Stomach (tissue), 9 donors: ENCODE results near the gene KIF6. TPM values are rescaled to one million over a fixed set of nuclear protein-coding genes. Genes with fewer than 3 reads are reported as not detected.

ENCODE experiments used
- DNase-seq, 2 donors: peaks; one replicate each; pipeline versions ENCODE4 v3.0.0 to v3.0.0-alpha.2; 2013 to 2019
- H3K27ac ChIP-seq, 5 donors: fragments of 200-600 bp in 4 of 5; sonication (generic) in 4 of 5; one replicate each; pipeline ENCODE4 v1.5.1; 2013 to 2019; ENCODE audit warnings: mild to moderate bottlenecking in 1 of 5, moderate library complexity in 1 of 5
- H3K27me3 ChIP-seq, 3 donors: fragments of 200-600 bp; sonication (generic); one replicate each; pipeline ENCODE4 v1.5.1; 2017 to 2019; ENCODE audit warnings: mixed run types in 1 of 3
- H3K36me3 ChIP-seq, 4 donors: fragments of 200-600 bp; sonication (generic); 1 replicate in 3 of 4; 2 replicates in 1 of 4; pipeline ENCODE4 v1.5.1; 2016 to 2019
- H3K4me1 ChIP-seq, 4 donors: fragments of 200-600 bp; sonication (generic); one replicate each; pipeline ENCODE4 v1.5.1; 2016 to 2019
- H3K4me3 ChIP-seq, 4 donors: fragments of 200-600 bp; sonication (generic) in 3 of 4; one replicate each; pipeline ENCODE4 v1.5.1; 2016 to 2019; ENCODE audit warnings: mild to moderate bottlenecking in 1 of 4
- H3K9me3 ChIP-seq, 4 donors: fragments of 200-600 bp; sonication (generic); one replicate each; pipeline ENCODE4 v1.5.1; 2016 to 2019
- CTCF ChIP-seq, 7 experiments: fragments of 450-650 bp in 4 of 7; fragments of 200-600 bp in 3 of 7; sonication (generic) in 3 of 7; IDR thresholded peaks; one replicate each; pipeline ENCODE4 v1.5.1; 2016 to 2019; ENCODE audit warnings: antibody characterized with exemption in 7 of 7, control low read depth in 2 of 7, mild to moderate bottlenecking in 1 of 7
- EP300 ChIP-seq: sonication (generic); formaldehyde crosslinking; IDR thresholded peaks from one replicate; pipeline ENCODE4 v1.6.1; 2017; ENCODE audit warnings: antibody characterized with exemption
- POLR2A ChIP-seq, 4 donors: fragments of 450-650 bp; IDR thresholded peaks; one replicate each; pipeline ENCODE4 v1.6.1; 2016; ENCODE audit warnings: antibody characterized with exemption in 4 of 4, control low read depth in 2 of 4, mild to moderate bottlenecking in 1 of 4, moderate library complexity in 1 of 4
- POLR2AphosphoS5 ChIP-seq, 3 donors: sonication (generic); formaldehyde crosslinking; IDR thresholded peaks; one replicate each; pipeline ENCODE4 v1.6.1; 2016; ENCODE audit warnings: antibody characterized with exemption in 3 of 3
- WGBS, 5 donors: extraction: QIAGEN DNeasy Blood & Tissue Kit in 3 of 5; methylation state at CpG; one replicate each; pipeline versions ENCODE4 v1.1.5 to v1.1.7; 2013 to 2018; 5-methylcytosine and 5-hydroxymethylcytosine counted together
- intact Hi-C: fragments of 100-400 bp; cut with DNase I; formaldehyde crosslinking; loops from one replicate; pipeline ENCODE4 v1.15.1; 2023; ENCODE audit warnings: low total_unique reads
- polyA plus RNA-seq, 3 donors: library from polyadenylated mRNA; stranded (reverse); fragments of 200-250 nt; gene quantifications; one replicate each; pipeline ENCODE4 v1.2.3, GENCODE V29; 2013
- total RNA-seq, 5 donors: library from RNA; depleted of rRNA; stranded (reverse); fragments of >200 nt; gene quantifications; one replicate each; pipeline versions ENCODE4 v1.1.0 to v1.2.3, GENCODE V29; 2014 to 2016
- donor health status: healthy with polysubstance abuse.
- donor health status: Bipolar disorder and iron deficiency.
- donor health status: healthy.

Gene KIF6
- total and polyA plus RNA-seq, 8 donors = 0.25 to 9.8 (median 0.37) TPM; not detected in 3

- Histone ChIP-seq H3K27ac (peak overlapping the region in 3 of 5 donors; percentile 36 to 65 (median 59)), H3K9me3 (no peaks in the 10 kb centered on the region), H3K4me1 (peaks cover 0 to 11% (median 7%) of the 10 kb centered on the region in 4 donors), H3K4me3 (no peak overlapping the region), H3K36me3 (no peaks in the 10 kb centered on the region), H3K27me3 (no peaks in the 10 kb centered on the region)
- 75 to 83% (median 77%) methylated on average over 12 of the region's 12 CpGs for WGBS, 5 donors
- no peak for DNase-seq
- TF ChIP-seq POLR2AphosphoS5 (IDR thresholded peaks at IDR 0.05) (no peak), CTCF (IDR thresholded peaks at IDR 0.05) (no peak), EP300 (no peak)
- intact Hi-C loops = no loop called here
Observed at GRCh38 chr6:39752835-39753724, 27.9 kb upstream of the KIF6 start.

- intact Hi-C loops = no loop called here
- no peaks in the 10 kb centered on the region for H3K27me3 ChIP-seq
- no peak overlapping the region for H3K4me3 ChIP-seq
- no peak for DNase-seq
- no peaks in the 10 kb centered on the region for H3K4me1 ChIP-seq
- no peak overlapping the region for H3K27ac ChIP-seq
- H3K9me3 ChIP-seq = no peaks in the 10 kb centered on the region
- TF ChIP-seq POLR2AphosphoS5 (IDR thresholded peaks at IDR 0.05) (no peak), POLR2A (IDR thresholded peaks at IDR 0.05) (no peak), EP300 (no peak), CTCF (IDR thresholded peaks at IDR 0.05) (no peak)
- WGBS, 5 donors = 84 to 88% (median 86%) methylated on average over 3 of the region's 3 CpGs
- H3K36me3 ChIP-seq = no peaks in the 10 kb centered on the region
Observed at GRCh38 chr6:39746795-39747194, 21.6 kb upstream of the KIF6 start.

- no peak for TF ChIP-seq EP300
- no peak for TF ChIP-seq POLR2A (IDR thresholded peaks at IDR 0.05)
- TF ChIP-seq POLR2AphosphoS5 (IDR thresholded peaks at IDR 0.05) = no peak
- Histone ChIP-seq H3K27ac (no peak overlapping the region), H3K27me3 (no peaks in the 10 kb centered on the region), H3K4me1 (no peaks in the 10 kb centered on the region), H3K9me3 (no peaks in the 10 kb centered on the region), H3K36me3 (no peaks in the 10 kb centered on the region), H3K4me3 (no peak overlapping the region)
- 56 to 77% (median 69%) methylated on average over 2 of the region's 2 CpGs for WGBS, 5 donors
- intact Hi-C loops = no loop called here
- DNase-seq = no peak
Observed at GRCh38 chr6:39733704-39734103, 8.5 kb upstream of the KIF6 start.

GRCh38 chr6:39731565-39731964 is 6.4 kb upstream of the KIF6 start:
- intact Hi-C loops = no loop called here
- Histone ChIP-seq H3K9me3 (no peaks in the 10 kb centered on the region), H3K27me3 (no peaks in the 10 kb centered on the region), H3K36me3 (no peaks in the 10 kb centered on the region), H3K27ac (no peak overlapping the region), H3K4me3 (no peak overlapping the region), H3K4me1 (no peaks in the 10 kb centered on the region)
- WGBS, 5 donors = 72 to 81% (median 76%) methylated on average over 6 of the region's 6 CpGs
- TF ChIP-seq EP300 (no peak), POLR2AphosphoS5 (IDR thresholded peaks at IDR 0.05) (no peak), CTCF (IDR thresholded peaks at IDR 0.05) (no peak), POLR2A (IDR thresholded peaks at IDR 0.05) (no peak)
- no peak for DNase-seq

- TF ChIP-seq POLR2A (IDR thresholded peaks at IDR 0.05) (no peak), CTCF (IDR thresholded peaks at IDR 0.05) (no peak)
- Histone ChIP-seq H3K4me1 (peaks cover 0 to 9% (median 5%) of the 10 kb centered on the region in 4 donors), H3K4me3 (no peak overlapping the region), H3K36me3 (no peaks in the 10 kb centered on the region), H3K27me3 (no peaks in the 10 kb centered on the region), H3K27ac (no peak overlapping the region), H3K9me3 (no peaks in the 10 kb centered on the region)
- DNase-seq = no peak
- intact Hi-C loops = no loop called here
Observed at GRCh38 chr6:39729945-39730344, 4.7 kb upstream of the KIF6 start.
